D721Med (cell line): ENCODE data around the gene SYNPR.
A peak's percentile ranks its signal among the peaks of the same experiment; 100 is the strongest.

ENCODE experiments used
- DNase-seq: peaks from one replicate; pipeline ENCODE4 v3.0.0; 2011; ENCODE audit warnings: low spot score; ENCODE audit not compliant: insufficient read length
- FAIRE-seq: peaks from 2 replicates; lab custom pipeline; 2011; peaks lifted over from hg19 to GRCh38; lab: Jason Lieb, UNC
- TF ChIP-seq, protein P1 (sequence below): IDR thresholded peaks from 2 replicates; pipeline ENCODE4 v1.5.1; 2012; ENCODE audit warnings: mild to moderate bottlenecking, control low read depth; ENCODE audit not compliant: insufficient read depth; ENCODE audit errors: missing control alignments

The SYNPR gene

GRCh38 chr3:63585927-63586326 is 307.8 kb downstream of the SYNPR start:
- TF ChIP-seq, protein P1, sequence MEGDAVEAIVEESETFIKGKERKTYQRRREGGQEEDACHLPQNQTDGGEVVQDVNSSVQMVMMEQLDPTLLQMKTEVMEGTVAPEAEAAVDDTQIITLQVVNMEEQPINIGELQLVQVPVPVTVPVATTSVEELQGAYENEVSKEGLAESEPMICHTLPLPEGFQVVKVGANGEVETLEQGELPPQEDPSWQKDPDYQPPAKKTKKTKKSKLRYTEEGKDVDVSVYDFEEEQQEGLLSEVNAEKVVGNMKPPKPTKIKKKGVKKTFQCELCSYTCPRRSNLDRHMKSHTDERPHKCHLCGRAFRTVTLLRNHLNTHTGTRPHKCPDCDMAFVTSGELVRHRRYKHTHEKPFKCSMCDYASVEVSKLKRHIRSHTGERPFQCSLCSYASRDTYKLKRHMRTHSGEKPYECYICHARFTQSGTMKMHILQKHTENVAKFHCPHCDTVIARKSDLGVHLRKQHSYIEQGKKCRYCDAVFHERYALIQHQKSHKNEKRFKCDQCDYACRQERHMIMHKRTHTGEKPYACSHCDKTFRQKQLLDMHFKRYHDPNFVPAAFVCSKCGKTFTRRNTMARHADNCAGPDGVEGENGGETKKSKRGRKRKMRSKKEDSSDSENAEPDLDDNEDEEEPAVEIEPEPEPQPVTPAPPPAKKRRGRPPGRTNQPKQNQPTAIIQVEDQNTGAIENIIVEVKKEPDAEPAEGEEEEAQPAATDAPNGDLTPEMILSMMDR: no peak
- FAIRE-seq (no peak), DNase-seq (no peak)

GRCh38 chr3:63588895-63589294 is 310.8 kb downstream of the SYNPR start:
- TF ChIP-seq, protein P1: no peak
- DNase-seq: no peak
- no peak for FAIRE-seq

DNA sequence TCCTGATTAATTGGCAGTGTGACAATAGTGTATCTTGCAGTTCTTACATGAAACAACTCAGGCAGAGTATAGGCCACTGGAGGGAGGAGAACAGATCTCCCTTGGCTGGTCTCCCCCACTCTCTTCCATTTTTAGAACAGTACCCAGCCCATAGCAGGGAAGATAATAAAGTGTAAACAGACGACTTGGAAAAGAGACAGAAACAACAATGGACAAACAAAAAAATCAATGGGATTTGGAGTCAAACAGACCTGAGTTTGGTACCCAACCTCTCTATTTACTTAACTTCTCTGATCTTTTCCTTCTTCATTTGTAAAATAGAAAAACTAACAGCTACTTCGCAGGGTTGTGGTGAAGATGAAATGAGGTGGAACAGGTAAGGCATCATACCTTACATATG is 315.7 kb downstream of the SYNPR start:
- FAIRE-seq (no peak), DNase-seq (no peak)
- TF ChIP-seq, protein P1: no peak

GRCh38 chr3:63595221-63595620 is 317.1 kb downstream of the SYNPR start:
- TF ChIP-seq, protein P1: no peak
- peak; percentile 71 for FAIRE-seq

GRCh38 chr3:63597019-63597418 is 318.9 kb downstream of the SYNPR start:
- DNase-seq (no peak), FAIRE-seq (no peak)
- TF ChIP-seq, protein P1: no peak

More at GRCh38 chr3:63595221-63595620, 317.1 kb downstream of the SYNPR start:
- DNase-seq: no peak

DNA sequence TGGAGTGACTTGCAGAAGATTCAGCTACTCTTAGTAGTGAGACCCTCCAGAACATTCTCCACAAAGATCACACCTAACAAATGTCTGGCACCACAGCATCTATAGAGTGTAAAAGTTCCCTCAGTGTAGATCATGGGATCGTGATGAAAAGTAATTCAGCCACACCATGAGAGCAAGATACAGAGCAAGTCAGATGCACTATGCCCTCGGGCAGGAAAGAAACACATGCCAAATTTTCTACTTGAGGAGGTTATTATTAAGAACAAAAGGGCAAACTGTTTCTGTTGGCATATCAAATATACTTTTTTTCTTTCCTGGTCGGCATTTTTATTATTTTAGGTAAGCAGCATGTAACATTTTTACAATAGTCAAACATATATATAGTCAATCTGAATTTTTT is 329.6 kb downstream of the SYNPR start:
- DNase-seq: no peak
- TF ChIP-seq, protein P1: no peak
- FAIRE-seq: no peak

- FAIRE-seq (no peak), DNase-seq (no peak)
- TF ChIP-seq, protein P1: no peak
Observed at GRCh38 chr3:63609408-63609807, 331.3 kb downstream of the SYNPR start.
